ENCODE results near the gene EFNA5.

DNA sequence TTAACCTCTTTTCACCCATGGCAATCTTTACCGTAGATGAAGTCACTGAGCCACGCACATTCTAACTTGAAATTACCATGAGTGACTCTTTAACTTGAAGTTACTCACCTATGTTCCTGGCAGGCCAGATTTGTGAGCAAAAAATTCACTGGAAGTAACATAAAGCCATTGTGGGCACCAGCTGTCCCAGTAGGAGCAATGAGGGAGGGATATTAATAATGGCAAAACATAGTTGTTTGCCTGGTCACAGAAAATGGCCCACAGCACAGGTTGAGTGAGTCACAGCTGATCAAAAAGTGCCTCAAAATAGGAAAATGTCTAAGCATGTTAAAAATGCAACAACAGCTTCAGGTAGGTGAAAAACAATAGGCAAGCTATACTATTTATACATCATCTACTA, 146.6 kb downstream of the EFNA5 start:
- TF ChIP-seq, protein P1, sequence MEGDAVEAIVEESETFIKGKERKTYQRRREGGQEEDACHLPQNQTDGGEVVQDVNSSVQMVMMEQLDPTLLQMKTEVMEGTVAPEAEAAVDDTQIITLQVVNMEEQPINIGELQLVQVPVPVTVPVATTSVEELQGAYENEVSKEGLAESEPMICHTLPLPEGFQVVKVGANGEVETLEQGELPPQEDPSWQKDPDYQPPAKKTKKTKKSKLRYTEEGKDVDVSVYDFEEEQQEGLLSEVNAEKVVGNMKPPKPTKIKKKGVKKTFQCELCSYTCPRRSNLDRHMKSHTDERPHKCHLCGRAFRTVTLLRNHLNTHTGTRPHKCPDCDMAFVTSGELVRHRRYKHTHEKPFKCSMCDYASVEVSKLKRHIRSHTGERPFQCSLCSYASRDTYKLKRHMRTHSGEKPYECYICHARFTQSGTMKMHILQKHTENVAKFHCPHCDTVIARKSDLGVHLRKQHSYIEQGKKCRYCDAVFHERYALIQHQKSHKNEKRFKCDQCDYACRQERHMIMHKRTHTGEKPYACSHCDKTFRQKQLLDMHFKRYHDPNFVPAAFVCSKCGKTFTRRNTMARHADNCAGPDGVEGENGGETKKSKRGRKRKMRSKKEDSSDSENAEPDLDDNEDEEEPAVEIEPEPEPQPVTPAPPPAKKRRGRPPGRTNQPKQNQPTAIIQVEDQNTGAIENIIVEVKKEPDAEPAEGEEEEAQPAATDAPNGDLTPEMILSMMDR (IDR thresholded peaks at IDR 0.05), result no peak
- TF ChIP-seq POLR2A (IDR thresholded peaks at IDR 0.05) (no peak), POLR2AphosphoS5 (IDR thresholded peaks at IDR 0.05; ENCODE audit: insufficient read depth in 1 of 2, low read depth in 1 of 2) (no peak)

All from vagina (tissue), 2 donors.